Sigmoid colon (tissue), 4 donors: ENCODE data around the gene PRDX6.
A peak's percentile ranks its signal among the peaks of the same experiment; 100 is the strongest.

Experiments
- CTCF ChIP-seq, 4 experiments: fragments of 450-650 bp in 3 of 4; fragments of 200-600 bp in 1 of 4; IDR thresholded peaks; one replicate each; pipeline ENCODE4 v1.5.1; 2016 to 2019; ENCODE audit warnings: antibody characterized with exemption in 4 of 4, mild to moderate bottlenecking in 3 of 4, moderate library complexity in 2 of 4
- POLR2A ChIP-seq, 2 donors: fragments of 450-650 bp; IDR thresholded peaks; one replicate each; pipeline ENCODE4 v1.6.1; 2016; ENCODE audit warnings: antibody characterized with exemption in 2 of 2, mild to moderate bottlenecking in 2 of 2, moderate library complexity in 2 of 2
- POLR2AphosphoS5 ChIP-seq, 4 donors: sonication (generic); formaldehyde crosslinking; IDR thresholded peaks; one replicate each; pipeline ENCODE4 v1.6.1; 2017; ENCODE audit warnings: antibody characterized with exemption in 4 of 4

DNA sequence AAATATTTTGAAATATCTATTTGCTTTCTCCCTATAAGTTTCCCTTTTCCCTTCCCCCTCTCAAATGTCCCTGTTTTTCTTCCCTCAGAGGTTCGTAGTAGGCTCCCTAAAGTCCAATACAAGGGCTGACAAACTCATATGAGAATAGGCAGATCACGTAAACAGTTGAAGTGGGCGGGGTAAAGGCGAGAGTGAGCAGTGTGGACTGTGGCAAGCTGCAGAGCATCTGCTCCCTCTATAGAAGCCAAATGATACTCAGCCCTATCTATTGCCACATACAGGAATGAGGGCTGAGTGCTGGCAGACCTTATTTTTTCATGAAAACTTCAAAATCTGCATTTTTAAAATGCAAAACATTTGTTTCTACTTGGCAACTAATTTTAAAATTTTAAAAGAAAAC is 26.3 kb downstream of the PRDX6 start:
- TF ChIP-seq CTCF (IDR thresholded peaks at IDR 0.05) (no peak), POLR2AphosphoS5 (IDR thresholded peaks at IDR 0.05) (peak in 1 of 4 donors; percentile 55), POLR2A (IDR thresholded peaks at IDR 0.05) (no peak)
